NCI-H446 (cell line): ENCODE measurements around the gene DEAF1.

ENCODE experiments used
- DNase-seq, 2 experiments: peaks; one replicate each; lab custom pipeline; 2025; lab: John Stamatoyannopoulos, UW

Gene DEAF1

DNA sequence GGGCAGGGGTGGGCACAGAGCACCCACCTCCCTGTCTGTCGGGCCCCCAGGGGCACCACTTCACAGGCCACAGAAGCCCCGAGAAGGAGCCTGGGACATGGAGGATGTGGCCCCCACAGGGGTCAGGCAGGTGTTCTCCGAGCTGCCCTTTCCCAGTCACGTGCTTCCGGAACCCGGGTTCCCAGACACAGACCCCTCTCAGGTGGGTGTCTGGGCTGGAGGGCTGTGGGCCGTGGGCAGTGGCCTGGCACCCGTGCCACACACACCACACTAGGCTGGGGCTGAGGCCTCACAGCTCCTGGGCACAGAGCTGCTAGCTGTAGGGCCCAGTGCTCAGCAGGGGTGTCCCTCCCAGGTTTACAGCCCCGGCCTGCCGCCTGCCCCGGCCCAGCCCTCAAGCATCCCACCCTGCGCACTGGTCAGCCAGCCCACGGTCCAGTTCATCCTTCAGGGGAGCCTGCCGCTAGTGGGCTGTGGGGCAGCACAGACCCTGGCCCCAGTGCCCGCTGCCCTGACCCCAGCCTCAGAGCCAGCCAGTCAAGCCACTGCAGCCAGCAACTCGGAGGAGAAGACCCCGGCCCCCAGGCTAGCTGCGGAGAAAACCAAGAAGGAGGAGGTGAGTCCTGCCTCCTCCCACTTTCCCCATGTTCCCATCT is 84.7 kb downstream of the DEAF1 start:
- DNase-seq = no peak

DNA sequence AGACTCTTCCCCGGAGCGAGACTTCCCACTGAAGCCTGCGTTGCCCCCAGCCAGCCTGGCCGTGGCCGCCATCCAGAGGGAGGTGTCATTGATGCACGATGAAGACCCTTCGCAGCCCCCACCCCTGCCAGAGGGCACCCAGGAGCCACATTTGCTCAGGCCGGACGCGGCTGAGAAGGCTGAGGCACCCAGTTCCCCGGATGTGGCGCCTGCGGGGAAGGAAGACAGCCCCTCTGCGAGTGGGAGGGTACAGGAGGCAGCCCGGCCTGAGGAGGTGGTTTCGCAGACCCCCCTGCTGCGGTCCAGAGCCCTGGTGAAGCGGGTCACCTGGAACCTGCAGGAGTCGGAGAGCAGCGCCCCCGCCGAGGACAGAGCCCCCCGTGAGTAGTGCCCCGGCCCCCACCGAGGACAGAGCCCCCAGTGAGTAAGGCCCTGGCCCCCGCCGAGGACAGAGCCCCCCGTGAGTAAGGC is 85.6 kb downstream of the DEAF1 start:
- DNase-seq = no peak

DNA sequence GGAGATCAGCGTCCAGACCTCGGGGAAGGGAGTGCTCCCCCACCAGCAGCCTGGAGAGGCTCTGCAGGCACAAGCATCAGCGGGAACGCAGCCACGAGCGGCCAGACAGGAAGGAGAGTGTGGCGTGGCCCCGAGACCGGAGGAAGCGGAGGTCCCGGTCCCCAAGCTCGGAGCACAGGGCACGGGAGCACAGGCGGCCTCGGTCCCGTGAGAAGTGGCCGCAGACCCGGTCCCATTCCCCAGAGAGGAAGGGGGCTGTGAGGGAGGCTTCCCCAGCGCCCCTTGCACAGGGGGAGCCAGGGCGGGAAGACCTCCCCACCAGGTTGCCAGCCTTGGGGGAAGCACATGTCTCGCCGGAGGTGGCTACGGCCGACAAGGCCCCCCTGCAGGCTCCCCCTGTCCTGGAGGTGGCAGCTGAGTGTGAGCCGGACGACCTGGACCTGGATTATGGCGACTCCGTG is 86.2 kb downstream of the DEAF1 start:
- no peak for DNase-seq

GRCh38 chr11:607971-608659 is 86.9 kb downstream of the DEAF1 start:
- DNase-seq = no peak

- DNase-seq = no peak
Measured at GRCh38 chr11:607020-607780, 87.8 kb downstream of the DEAF1 start.

GRCh38 chr11:606245-606644 is 88.8 kb downstream of the DEAF1 start:
- no peak for DNase-seq

DNA sequence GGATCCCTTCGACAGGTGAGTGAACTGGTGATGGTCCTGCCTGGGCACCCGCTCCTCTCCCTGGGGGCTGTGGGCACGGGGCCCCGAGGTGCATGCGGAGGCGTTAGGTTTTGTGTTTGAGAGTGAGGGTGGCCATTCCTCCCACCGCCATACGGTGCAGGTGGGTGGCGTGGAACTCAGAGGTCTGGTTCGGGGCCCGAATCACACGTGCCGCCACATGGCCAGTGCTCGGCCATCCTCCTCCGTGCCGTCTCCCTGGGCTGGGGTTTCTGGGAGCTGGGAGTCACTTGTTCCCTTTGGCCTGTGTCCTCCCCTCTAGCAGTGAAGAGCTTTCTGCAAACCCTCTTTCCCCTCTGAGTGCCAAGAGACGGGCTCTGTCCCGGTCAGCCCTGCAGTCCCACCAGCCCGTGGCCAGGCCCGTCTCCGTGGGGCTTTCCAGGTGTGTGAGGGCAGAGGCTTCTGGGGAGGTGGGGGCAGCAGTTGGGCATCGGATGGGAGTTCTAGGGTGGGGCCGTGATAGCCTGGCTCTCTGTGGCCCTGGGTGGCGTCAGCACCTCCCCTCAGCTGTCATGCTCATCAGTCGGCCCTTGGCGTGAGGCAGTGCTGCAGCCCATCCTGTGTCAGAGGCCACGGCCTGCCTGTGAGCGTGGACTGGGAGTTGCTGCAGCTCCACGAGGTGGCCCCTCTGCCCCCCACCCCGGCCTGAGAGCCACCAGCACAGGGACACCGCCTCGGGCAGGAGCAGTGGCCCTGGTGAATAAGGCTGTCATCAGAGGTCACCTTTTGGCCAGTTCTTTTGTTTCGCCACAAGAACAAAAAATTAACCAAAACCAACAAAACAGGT is 89.5 kb downstream of the DEAF1 start:
- DNase-seq = no peak

DNA sequence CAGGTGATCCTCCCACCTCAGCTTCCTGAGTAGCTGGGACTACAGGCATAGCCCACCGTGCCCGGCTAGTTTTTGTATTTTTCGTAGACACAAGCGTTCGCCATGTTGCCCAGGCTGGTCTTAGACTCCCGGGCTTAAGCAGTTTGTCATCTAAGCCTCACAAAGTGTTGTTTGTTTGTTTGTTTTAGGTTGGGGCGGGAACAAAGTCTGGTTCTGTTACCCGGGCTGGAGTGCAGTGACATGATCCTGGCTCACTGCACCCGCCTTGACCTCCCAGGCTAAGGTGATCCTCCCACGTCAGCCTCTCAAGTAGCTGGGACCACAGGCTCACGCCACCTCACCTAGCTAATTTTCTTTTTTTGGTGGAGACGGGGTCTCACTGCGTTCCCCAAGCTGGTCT is 91.9 kb downstream of the DEAF1 start:
- no peak for DNase-seq

GRCh38 chr11:601573-602245 is 93.3 kb downstream of the DEAF1 start:
- no peak for DNase-seq

DNA sequence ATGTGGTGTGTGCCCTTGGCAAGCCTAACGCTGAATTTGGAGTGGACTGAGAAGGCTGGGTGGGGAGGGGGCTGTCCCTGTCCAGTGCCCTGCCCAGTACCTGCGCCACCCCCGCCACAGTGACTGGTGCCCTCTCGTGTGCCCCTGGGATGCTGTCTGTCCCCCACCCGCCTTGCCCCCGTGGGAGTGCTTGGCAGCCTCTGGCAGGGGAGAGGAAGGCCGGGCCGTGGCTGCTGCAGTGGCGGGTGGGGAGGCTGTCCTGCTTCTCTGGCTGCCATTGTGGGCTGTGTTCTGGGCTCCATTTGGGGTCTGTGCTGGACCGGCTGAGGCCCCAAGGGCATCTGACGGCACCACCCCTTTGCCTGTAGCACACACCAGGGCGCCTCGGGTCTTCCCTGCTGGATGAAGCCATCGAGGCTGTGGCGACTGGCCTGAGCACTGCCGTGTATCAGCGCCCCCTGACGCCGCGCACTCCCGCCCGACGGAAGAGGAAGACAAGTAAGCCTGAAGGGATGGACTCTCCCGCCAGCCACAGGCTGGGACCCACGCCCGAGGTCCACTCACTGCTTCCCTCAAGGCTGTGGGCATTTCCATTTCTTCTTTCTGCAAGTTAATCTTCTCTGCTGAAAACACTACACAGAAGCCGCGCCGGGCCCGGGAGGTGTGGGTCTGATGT is 96.9 kb downstream of the DEAF1 start:
- no peak for DNase-seq

DNA sequence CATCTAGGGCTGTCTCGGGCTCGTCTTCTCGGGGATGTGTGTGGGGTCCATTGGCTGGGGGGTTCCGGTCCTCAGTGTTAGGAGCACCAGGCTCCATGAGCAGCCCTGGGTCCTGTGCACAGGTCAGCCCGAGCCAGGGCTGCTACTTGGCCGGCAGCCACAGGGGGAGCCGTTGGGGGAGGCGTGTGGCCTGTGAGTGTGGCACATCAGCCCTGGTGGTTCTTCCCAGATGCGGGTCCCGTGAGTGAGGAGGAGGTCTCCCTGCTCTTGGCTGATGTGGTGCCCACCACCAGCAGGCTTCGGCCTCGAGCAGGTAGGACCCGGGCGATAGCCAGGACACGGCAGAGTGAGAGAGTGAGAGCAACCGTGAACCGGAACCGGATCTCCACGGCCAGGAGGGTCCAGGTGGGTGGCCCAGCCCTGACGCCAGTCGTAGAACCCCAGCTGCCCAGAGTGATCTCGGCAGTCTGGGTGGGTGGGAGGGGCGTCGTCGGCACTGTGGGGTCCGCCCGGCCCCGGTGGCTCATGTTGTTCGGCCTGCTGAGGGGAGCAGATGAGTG is 97.8 kb downstream of the DEAF1 start:
- no peak for DNase-seq

GRCh38 chr11:596374-596773 is 98.6 kb downstream of the DEAF1 start:
- DNase-seq = no peak

DNA sequence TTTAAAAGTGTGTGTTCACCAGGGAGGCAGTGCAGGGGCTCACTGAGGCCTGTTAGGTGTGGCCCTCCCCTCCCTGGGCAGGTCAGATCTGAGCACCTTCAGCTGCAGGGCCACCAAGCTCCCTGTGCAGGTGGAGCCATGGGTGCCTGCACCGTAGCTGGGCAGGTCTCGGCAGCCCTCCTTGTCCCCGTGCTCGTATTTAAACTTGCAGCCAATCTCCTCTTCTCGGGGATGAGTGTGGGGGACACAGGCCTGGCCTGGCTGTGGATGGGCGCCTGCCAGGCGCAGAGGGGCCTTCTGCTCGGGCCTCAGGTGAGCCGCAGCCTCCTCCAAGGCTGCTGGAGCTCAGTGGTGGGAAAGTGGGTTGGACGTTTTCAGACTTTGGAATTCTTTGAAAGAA is 99.6 kb downstream of the DEAF1 start:
- DNase-seq = no peak
